Testis (tissue), 2 donors: ENCODE results near the gene GPR15LG.

Source experiments
- CTCF ChIP-seq, 3 experiments: fragments of 450-650 bp in 2 of 3; fragments of 200-600 bp in 1 of 3; sonication (generic) in 1 of 3; IDR thresholded peaks; one replicate each; pipeline ENCODE4 v1.5.1; 2016 to 2019; ENCODE audit warnings: antibody characterized with exemption in 3 of 3, mild to moderate bottlenecking in 2 of 3, moderate library complexity in 1 of 3
- POLR2A ChIP-seq: fragments of 450-650 bp; IDR thresholded peaks from one replicate; pipeline ENCODE4 v1.6.1; 2017; ENCODE audit warnings: antibody characterized with exemption, mild to moderate bottlenecking, moderate library complexity

- TF ChIP-seq POLR2A: no peak
- no peak for TF ChIP-seq CTCF (IDR thresholded peaks at IDR 0.05)
Observed at GRCh38 chr10:84217746-84218145, 44.1 kb downstream of the GPR15LG start.
